Activated naive CD4-positive, alpha-beta T cell treated with anti-CD3 and anti-CD28 coated beads for 36 hours (primary cell): ENCODE results near the gene OXCT2. TPM values are rescaled to one million over a fixed set of nuclear protein-coding genes. Genes with fewer than 3 reads are reported as not detected.
A peak's percentile ranks its signal among the peaks of the same experiment; 100 is the strongest.
"Not testable (repeated sequence)": the region's sequence is repeated elsewhere in the genome, so short reads cannot be mapped to it uniquely, and the experiment has no call there.

Experiments
- CTCF ChIA-PET: fragments of 350-600 bp; sonication (Branson Sonifier 250); formaldehyde crosslinking; loops from one replicate; lab custom pipeline; 2021; ENCODE audit warnings: antibody characterized with exemption; lab: Charles Lee
- DNase-seq: peaks from one replicate; pipeline ENCODE4 v3.0.0-alpha.2; 2020
- H3K27ac Mint-ChIP-seq: one replicate; pipeline ENCODE4 v1.8.0; 2021; ENCODE audit warnings: mild to moderate bottlenecking, mixed read lengths
- H3K27me3 Mint-ChIP-seq: one replicate; pipeline ENCODE4 v1.8.0; 2021; ENCODE audit warnings: low read depth, mixed read lengths
- H3K36me3 Mint-ChIP-seq: one replicate; pipeline ENCODE4 v1.8.0; 2021; ENCODE audit warnings: low read depth, mixed read lengths
- H3K4me1 Mint-ChIP-seq: one replicate; pipeline ENCODE4 v1.8.0; 2021; ENCODE audit warnings: low read depth, mixed read lengths
- H3K4me3 Mint-ChIP-seq: one replicate; pipeline ENCODE4 v1.8.0; 2021; ENCODE audit warnings: mild to moderate bottlenecking, moderate library complexity, mixed read lengths
- H3K9me3 Mint-ChIP-seq: one replicate; pipeline ENCODE4 v1.8.0; 2021; ENCODE audit warnings: mixed read lengths
- intact Hi-C: fragments of 100-400 bp; cut with micrococcal nuclease; formaldehyde crosslinking; loops from one replicate; pipeline ENCODE4 v1.15.1; 2023
- total RNA-seq, 2 experiments: library from RNA; stranded (reverse); gene quantifications; one replicate each; pipeline ENCODE4 v1.2.3, GENCODE V29; 2021

Gene OXCT2
- total RNA-seq, 2 experiments from 2014 or later, result 0.52 to 0.67 TPM

GRCh38 chr1:39770100-39771021 is 787 bp downstream of the OXCT2 start:
- DNase-seq, result peak; percentile 39
- H3K4me1 Mint-ChIP-seq, H3K27me3 Mint-ChIP-seq, H3K36me3 Mint-ChIP-seq, H3K27ac Mint-ChIP-seq, intact Hi-C loops, CTCF ChIA-PET, H3K9me3 Mint-ChIP-seq: not testable (repeated sequence)
- H3K4me3 Mint-ChIP-seq, result peak overlapping the region; percentile 56

GRCh38 chr1:39769502-39769901 is 1.6 kb downstream of the OXCT2 start:
- H3K4me3 Mint-ChIP-seq, intact Hi-C loops, CTCF ChIA-PET, H3K36me3 Mint-ChIP-seq, H3K27me3 Mint-ChIP-seq, DNase-seq, H3K4me1 Mint-ChIP-seq, H3K9me3 Mint-ChIP-seq, H3K27ac Mint-ChIP-seq: not testable (repeated sequence)

DNA sequence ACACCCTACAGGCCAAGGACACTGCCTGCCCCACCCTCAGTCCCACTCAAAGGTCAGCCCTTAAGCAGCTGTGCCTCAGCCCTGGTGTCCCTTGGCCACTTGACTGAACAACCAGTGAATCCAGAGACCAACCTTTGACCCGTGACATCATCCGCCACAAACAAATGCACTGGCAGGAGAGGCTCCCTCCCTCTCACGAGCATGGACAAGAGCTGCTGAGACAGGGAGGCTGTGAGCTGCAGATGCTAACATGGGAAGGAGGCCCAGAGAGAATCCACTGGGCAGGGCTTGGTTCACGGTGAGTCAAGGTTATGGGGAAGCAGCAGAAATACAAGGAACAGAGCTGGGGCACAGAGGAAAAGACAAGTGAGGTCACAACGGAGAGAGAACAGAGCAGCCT is 4.7 kb downstream of the OXCT2 start:
- intact Hi-C loops, H3K4me1 Mint-ChIP-seq, H3K4me3 Mint-ChIP-seq, H3K36me3 Mint-ChIP-seq, H3K9me3 Mint-ChIP-seq, H3K27ac Mint-ChIP-seq, DNase-seq, CTCF ChIA-PET, H3K27me3 Mint-ChIP-seq: not testable (repeated sequence)

DNA sequence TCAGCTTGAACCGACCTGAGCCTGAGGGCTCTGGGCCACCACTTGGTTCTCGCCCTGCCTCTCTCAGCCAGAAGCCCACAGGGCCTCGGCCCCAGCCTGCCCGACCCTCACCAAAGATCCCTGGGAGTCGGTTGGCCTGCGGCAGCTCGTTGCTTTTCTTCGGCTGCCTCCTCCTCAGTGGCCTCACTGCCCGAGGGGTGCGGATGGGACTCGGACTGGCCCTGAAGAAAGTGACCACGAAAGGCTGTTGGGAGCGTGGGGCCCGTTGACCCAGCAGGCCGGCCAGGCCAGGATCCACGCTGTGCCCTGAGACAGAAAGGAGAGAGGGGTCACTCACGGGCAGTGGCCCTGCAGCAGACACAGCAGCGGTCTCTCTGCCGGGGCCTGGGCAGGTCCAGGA is 6.6 kb downstream of the OXCT2 start:
- CTCF ChIA-PET, result not testable (repeated sequence)

DNA sequence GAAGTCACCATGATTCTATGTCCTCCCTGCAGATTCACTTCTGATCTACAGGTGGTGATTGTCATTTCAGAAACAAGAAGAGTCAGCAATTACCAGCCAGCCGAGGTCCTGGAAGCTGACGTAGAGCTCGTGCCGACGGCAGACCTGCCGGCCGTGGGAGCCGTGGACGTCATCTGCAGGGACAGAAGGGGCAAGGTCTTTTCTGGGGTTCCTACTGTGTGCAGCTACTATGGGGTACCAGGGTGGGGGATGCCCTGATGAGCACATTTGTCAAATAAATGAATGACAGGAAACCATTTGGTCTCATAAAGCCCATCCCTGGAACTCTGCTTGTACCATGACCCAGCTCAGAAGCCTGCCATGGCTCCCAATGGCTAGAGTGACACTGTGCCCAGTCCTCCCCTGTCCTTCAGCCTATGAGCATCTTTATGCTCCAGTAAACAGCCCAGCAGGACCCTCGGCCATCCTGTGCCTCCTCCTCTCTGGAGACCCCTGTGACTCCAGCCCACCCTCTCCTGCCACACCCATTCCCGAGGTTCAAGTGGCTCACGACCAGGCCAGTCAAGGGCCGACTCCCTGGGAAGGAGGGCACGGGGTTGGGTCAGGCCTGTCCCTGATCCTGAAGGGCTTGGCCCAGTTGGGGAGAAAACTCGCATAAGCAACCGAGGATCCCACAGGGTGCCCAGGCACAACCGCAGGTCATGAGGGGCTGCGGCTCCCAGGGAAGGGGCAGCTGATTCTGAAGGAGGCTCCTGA is 7.4 kb downstream of the OXCT2 start:
- intact Hi-C loops, DNase-seq, H3K9me3 Mint-ChIP-seq: not testable (repeated sequence)

More for the DNA sequence above, 6.6 kb downstream of the OXCT2 start:
- DNase-seq, H3K9me3 Mint-ChIP-seq, H3K4me3 Mint-ChIP-seq, H3K4me1 Mint-ChIP-seq, H3K36me3 Mint-ChIP-seq, H3K27ac Mint-ChIP-seq, H3K27me3 Mint-ChIP-seq, intact Hi-C loops: not testable (repeated sequence)

GRCh38 chr1:39762550-39763540 is 8.3 kb downstream of the OXCT2 start:
- H3K27ac Mint-ChIP-seq, result no peak overlapping the region
- H3K9me3 Mint-ChIP-seq, result no peaks in the 10 kb centered on the region
- no peak overlapping the region for H3K4me3 Mint-ChIP-seq
- no peaks in the 10 kb centered on the region for H3K27me3 Mint-ChIP-seq
- intact Hi-C loops, result no loop called here
- no peak for DNase-seq
- H3K36me3 Mint-ChIP-seq, result peaks cover 6% of the 10 kb centered on the region
- H3K4me1 Mint-ChIP-seq, result no peaks in the 10 kb centered on the region
- CTCF ChIA-PET, result no interaction called here

More for the DNA sequence above, 7.4 kb downstream of the OXCT2 start:
- H3K27ac Mint-ChIP-seq, H3K4me1 Mint-ChIP-seq, H3K27me3 Mint-ChIP-seq, H3K36me3 Mint-ChIP-seq, H3K4me3 Mint-ChIP-seq, CTCF ChIA-PET: not testable (repeated sequence)

DNA sequence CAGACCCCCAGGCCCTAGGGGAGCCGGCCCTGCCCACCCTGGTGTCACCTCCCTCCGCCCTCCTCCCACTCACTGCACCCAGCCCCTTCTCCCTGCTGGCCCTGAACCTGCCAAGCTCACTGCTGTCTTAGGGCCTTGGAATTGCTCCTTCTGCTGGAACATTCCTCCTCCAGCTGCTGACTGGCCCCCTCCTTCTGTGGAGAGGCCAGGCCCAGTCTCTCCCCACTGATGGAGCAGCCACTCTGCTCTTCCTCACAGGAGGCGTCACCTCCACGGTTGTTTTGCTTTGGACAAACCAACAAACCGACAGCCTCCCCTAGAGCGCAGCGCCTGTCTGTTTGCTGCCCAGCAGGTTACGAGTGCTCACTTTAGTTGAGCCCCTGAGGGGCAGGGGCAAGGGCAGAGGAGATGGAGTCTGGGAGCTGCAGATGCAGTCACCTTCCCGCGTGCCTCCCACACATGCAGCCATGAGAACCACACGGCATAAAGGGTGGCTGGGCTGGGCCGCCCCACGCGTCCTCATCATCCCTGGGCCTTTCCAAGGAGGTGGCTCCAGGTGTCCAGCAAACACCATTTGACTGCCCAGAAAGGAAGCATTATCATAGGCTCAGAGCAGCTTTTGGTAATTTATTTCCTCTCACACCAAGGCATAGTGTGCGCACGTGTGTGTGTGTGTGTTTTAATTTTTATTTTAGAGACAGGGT is 9.4 kb downstream of the OXCT2 start:
- Mint-ChIP-seq H3K27me3 (no peaks in the 10 kb centered on the region), H3K4me1 (no peaks in the 10 kb centered on the region), H3K9me3 (no peaks in the 10 kb centered on the region), H3K4me3 (no peak overlapping the region), H3K27ac (no peak overlapping the region), H3K36me3 (peaks cover 11% of the 10 kb centered on the region)
- intact Hi-C loops, result no loop called here
- CTCF ChIA-PET, result no interaction called here
- DNase-seq, result no peak

- Mint-ChIP-seq H3K4me3 (no peak overlapping the region), H3K27me3 (no peaks in the 10 kb centered on the region), H3K27ac (no peak overlapping the region), H3K36me3 (peaks cover 11% of the 10 kb centered on the region), H3K9me3 (no peaks in the 10 kb centered on the region), H3K4me1 (no peaks in the 10 kb centered on the region)
- DNase-seq, result no peak
- intact Hi-C loops, result no loop called here
- CTCF ChIA-PET, result no interaction called here
Measured at GRCh38 chr1:39761016-39761415, 10.1 kb downstream of the OXCT2 start.

DNA sequence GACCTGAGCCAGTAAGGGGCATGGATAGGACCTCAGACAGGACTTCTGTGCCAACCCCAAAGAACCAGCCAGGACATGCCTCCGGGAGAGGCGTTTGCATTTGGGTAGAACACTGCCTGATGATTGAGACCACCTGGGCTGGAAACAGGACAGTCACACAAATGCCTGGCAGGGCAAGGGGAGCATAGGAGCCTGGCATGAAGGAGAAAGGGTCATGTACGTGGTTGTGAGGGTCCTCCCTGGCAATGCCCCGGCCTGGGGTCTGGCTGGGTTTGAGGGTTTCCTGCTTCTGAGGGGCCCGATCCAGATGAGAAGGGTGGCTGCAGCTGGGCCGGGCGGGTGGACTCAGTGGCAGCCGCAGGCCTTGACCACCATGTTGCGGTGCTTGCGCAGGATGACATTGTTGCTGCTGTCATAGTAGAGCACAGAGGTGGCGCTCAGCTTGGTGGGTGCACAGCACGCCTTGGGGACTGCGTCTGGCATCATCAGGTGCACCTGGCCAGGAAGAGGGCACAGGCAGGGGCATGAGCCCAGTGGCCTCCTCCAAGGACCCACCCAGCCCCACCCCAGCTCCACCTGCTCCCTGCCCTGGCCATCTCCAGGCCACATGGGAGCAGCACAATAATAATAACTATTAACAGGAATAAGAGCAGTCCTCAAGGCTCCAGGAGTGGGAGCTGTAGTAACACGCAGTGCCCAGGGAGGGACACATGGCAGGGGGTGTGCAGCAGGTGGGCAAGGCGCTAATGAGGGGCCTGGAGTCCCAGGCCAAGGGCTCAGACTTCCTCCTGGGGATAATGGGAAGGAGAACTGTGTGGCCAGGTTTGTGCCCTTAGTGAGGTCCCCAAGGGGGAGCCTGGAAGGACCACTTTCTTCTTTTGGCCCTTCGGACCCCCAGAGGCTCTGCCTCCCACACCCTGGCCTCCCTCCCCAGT is 10.8 kb downstream of the OXCT2 start:
- Mint-ChIP-seq H3K27me3 (no peaks in the 10 kb centered on the region), H3K27ac (peak overlapping the region; percentile 36), H3K36me3 (peaks cover 11% of the 10 kb centered on the region), H3K4me1 (no peaks in the 10 kb centered on the region), H3K4me3 (no peak overlapping the region), H3K9me3 (no peaks in the 10 kb centered on the region)
- intact Hi-C loops, result no loop called here
- DNase-seq, result no peak
- CTCF ChIA-PET, result no interaction called here

DNA sequence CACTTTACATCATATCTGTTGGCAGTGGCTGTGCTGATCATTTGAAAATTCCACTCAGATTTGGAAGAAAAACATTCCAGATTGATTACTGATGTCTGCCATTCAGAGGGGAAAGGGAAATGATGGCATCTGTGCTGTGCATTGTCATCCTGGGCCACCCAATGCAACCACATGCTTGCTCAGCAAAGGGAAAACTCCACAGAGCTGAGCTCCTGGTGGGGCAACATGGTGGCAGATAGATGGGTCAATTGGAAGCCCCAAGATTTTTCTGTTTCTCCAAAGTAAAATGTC is 11.8 kb downstream of the OXCT2 start:
- CTCF ChIA-PET, result no interaction called here
- intact Hi-C loops, result no loop called here
- Mint-ChIP-seq H3K36me3 (peaks cover 14% of the 10 kb centered on the region), H3K27me3 (no peaks in the 10 kb centered on the region), H3K27ac (no peak overlapping the region), H3K4me1 (no peaks in the 10 kb centered on the region), H3K4me3 (no peak overlapping the region), H3K9me3 (no peaks in the 10 kb centered on the region)
- DNase-seq, result no peak
